Activated T-helper 1 cell treated with Interleukin-2 at 50 U/mL for 16 hours (primary cell): Measurements from ENCODE around the gene ZNF674.
"Not testable (repeated sequence)": the region's sequence is repeated elsewhere in the genome, so short reads cannot be mapped to it uniquely, and the experiment has no call there.

Experiments
- DNase-seq: peaks from one replicate; pipeline ENCODE4 v3.0.0-alpha.2; 2020; ENCODE audit warnings: low read depth

The ZNF674 gene

GRCh38 chrX:46463682-46464081, 81.5 kb downstream of the ZNF674 start:
- DNase-seq = no peak

DNA sequence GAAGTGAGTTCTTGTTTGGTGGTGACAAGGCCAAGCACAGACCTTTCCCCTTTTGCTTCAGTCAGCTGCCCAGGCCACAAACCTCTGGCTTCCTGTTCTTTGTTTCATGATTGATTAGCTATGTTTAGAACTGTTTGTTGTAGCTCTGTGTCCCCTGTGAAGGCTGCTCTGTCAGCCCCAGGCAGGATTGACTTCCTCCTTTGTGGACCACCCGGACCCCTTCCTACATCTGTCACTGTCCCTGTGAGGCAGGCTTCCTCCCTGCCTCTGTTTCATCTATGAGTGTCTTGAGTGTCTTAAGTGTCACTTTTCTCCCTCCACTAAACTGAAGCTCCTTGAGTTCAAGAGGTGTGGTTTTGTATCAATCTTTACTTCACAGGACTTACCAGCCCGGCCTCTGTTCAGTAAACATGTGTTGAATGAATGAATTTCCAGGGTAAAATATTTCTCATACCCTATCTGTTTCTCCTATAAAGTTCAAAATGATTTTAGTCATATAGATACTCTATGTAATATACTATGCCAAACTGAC, 83.5 kb downstream of the ZNF674 start:
- DNase-seq = no peak

DNA sequence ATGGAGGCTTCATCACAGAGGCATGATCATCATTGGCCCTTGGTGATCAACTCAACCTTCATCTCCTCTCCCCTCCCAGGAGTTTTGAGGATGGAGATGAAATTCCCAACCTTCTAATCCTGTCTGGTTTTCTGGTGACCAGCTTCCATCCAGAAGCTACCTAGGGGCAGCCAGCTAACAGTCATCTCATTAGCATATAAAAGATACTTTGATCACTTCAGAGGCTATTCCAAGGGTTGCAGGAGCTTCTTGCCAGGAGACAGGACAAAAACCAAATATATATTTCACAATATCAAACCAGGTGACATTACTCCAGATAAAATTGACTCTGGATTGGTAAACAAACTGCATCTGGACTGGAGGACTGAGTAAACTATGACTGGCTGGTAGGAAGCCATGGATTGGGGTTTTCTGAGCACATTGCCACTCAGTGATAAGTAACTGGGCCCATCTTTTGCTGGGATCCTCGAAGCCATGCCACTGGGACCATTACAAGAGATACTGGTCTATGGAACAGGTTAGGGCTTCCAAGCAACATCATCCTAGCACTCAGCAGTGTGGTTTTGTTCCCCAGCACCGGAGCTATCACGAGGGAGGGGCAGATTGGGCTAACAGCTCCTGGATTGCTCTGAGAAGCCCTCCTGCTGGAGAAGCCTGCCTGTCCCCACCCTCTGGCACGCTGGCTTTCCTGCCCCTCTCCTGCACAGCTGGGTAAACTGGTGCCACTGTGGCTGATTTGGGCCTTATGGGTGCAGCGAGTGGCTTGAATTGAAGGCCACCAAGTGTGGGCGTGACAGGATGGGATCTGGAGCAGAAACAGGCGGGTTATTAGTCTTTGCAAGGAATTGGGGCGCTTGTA, 84.2 kb downstream of the ZNF674 start:
- DNase-seq = not testable (repeated sequence)

GRCh38 chrX:46459603-46460002, 85.6 kb downstream of the ZNF674 start:
- DNase-seq = no peak

DNA sequence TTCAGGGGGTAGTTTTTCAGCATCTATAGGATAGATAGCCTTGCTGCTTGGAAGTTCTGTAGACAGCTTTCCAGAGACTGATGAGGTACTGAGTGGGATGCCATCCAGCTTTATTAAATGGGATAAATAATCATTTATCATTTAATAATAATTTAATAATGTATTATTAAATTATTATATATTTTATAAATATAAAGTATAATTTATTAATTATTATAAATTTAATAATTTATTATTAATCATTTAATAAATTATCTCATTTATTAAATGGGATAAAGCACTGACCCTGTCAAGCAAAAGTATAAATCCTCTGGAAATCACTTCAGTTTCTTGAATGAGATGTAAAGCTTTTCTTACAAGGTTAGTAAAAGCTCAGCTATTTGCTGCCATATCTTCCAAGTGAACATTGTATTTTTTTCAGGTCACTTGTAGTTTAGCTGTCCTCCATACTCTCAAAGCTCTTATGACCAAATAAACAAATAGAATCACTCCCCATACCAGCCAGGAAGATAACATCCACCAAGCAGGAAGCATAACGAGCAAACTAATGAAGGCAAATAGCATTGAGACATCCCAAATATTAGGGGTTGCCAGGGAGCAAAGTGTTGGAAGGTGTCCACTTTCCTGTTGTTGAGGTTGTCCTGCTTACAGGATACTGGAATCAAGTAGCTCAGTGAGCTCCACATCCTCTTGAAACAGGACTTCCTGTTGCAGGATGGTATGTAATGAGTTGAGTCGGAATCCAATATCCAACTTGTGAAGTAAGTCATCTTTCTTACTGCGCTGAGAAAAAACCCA, 88.9 kb downstream of the ZNF674 start:
- no peak for DNase-seq
